CD4-positive, alpha-beta T cell treated with Interleukin-4 for 1 hour (primary cell): Measurements from ENCODE around the gene UPP1.
"Not testable (repeated sequence)": the region's sequence is repeated elsewhere in the genome, so short reads cannot be mapped to it uniquely, and the experiment has no call there.

Source experiments
- DNase-seq, 2 donors: peaks; one replicate each; pipeline ENCODE4 v3.0.0-alpha.2; 2020 to 2022

UPP1 gene

GRCh38 chr7:48112401-48113165 lies 23.5 kb downstream of the UPP1 start:
- no peak for DNase-seq

DNA sequence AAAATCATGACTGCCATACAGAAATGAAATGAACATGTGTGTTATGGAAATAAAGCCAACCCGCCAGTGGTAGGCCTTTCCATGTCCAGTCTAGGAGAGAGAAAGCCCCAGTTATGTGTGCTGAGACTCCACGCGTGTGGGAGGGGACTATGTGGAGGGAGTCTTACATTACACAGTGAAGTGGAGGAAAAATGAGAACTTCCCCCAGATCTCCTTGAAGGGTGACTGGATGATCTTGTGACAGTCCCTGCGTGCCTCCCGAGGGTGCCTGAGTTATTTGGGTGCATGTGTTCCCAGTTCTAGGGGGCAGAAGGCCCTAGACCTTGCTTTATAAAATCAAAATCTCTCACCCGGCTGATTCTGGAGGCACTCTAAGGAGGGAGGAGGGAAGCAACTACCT lies 24.2 kb downstream of the UPP1 start:
- no peak for DNase-seq

- no peak for DNase-seq
These were observed 25.1 kb downstream of the UPP1 start for GRCh38 chr7:48114115-48114514.

DNA sequence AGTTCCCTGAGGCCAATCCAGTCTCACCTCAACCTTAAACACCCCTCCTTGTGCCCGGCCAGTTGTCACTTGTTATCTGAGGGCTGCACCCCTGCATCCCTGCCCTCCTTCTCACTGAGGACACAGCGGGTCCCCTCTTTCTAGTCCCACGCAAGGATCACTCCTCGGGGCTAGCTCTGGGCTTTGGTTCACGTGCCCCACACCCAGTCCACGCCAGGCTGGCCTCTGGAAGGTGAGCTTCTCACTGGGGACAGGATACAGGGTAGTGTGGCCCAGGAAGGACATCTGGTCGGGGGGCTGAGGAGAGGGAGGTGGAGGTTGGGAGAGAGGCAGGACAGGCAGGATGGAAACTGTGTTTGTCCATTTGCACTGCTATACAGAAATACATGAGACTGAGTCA lies 25.5 kb downstream of the UPP1 start:
- no peak for DNase-seq

DNA sequence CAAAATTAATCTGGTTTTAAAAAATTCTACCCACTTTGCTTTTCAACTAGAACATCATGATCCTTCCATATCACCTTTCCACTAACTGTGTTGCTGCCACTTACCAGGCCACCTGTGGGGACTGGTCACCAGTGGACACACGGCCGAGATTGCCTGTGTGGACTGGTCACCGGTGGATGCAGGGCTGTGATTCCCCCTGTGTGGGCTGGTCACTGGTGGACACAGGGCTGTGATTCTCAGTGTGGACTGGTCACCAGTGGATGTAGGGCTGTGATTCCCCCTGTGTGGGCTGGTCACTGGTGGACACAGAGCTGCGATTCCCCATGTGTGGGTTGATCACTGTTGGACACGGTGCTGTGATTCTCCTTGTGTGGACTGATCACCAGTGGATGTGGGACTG lies 27.0 kb downstream of the UPP1 start:
- no peak for DNase-seq

DNA sequence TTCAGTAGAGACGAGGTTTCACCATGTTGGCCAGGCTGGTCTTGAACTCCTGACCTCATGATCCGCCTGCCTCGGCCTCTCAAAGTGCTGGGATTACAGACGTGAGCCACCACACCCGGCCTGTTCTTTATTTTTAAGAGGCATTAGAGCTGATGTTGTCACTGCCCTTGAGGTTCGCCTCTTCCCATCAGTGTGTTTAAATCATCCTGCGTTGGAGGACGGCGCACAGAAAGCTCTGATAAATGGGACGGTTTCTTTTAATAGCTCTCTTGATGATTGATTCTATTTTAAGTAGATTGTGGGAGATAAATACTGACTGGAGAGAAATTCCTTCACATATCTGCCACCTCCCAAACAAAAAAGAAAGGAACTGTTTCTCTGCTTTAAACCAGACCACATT lies 29.0 kb downstream of the UPP1 start:
- DNase-seq = no peak

DNA sequence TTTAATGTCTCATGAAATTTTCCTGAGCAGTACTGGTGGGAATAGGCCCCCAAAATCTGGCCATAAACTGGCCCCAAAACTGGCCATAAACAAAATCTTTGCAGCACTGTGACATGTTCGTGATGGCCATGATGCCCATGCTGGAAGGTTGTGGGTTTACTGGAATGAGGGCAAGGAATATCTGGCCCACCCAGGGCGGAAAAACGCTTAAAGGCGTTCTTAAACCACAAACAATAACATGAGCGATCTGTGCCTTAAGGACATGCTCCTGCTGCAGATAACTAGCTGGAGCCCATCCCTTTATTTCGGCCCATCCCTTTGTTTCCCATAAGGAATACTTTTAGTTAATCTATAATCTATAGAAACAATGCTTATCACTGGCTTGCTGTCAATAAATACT lies 31.5 kb downstream of the UPP1 start:
- not testable (repeated sequence) for DNase-seq

GRCh38 chr7:48126037-48126436 lies 37.0 kb downstream of the UPP1 start:
- no peak for DNase-seq

DNA sequence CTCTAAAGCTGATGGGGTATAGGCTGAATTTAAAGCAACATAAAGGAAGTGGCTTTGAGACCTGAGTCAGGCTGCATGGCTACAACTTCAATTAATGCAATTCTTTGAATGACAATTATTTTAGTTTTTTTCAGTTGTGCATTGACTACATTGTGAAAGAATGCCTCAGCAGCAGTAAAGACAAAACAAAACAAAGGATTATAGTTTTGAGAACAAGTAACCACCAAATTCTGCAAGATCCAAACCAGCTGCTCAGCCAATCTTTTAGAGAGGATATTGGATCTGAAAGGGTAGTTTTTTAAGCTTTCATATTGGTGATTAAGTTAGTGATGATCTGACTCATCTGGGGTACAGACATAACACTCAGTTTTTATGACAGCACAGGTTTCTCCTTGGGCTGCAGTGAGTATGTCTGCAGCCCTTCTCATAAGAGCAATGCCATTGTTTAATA lies 41.6 kb downstream of the UPP1 start:
- no peak for DNase-seq

GRCh38 chr7:48132792-48133191 lies 43.7 kb downstream of the UPP1 start:
- DNase-seq = no peak

DNA sequence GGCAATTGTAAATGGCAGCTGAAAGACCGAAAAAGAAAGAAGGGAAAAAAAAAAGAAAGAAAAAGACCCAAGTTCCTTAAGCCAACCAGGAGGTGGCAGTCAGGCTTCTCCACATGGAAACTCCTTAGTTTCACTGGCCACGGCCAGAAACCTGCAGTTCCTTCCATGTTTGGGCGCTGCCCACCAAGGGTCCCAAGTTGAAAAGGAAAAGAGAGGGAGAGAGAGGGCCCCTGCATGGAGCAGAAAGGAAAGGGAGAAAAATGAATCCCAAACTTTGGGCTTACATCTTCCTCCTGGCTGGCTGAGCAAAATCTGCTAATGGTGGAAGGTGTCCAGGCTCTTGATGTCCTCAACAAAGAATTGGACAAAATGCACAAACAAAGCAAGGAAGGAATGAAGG lies 50.4 kb downstream of the UPP1 start:
- no peak for DNase-seq

GRCh38 chr7:48140001-48140681 lies 51.1 kb downstream of the UPP1 start:
- DNase-seq = no peak

- no peak for DNase-seq
These were observed 52.5 kb downstream of the UPP1 start for GRCh38 chr7:48141521-48141920.

DNA sequence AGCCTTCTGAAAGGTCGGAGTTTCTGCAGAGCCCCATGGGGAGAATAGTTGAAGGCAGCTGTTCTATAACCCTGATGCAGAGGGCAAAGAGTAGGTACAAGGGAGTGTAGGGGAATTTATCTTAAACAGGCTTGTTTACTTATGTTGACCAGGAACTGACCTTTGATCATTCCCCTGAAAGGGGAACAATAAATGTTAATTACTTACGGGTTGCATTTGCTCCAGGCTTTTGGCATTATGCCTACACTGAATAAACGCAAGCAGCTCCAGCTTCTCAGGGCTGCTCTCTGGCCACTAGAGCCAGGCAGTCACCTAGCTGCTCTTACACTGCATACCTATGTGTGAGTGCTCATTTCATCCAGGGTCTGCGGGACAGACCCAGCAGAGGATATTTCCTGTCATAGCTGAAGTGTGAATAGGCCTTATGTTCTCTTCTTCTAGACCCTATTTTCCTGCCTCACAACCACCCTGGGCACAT lies 55.3 kb downstream of the UPP1 start:
- DNase-seq = no peak

- DNase-seq = no peak
These were observed 58.1 kb downstream of the UPP1 start for GRCh38 chr7:48147078-48147591.

- DNase-seq = not testable (repeated sequence)
These were observed 58.6 kb downstream of the UPP1 start for GRCh38 chr7:48147690-48148089.

DNA sequence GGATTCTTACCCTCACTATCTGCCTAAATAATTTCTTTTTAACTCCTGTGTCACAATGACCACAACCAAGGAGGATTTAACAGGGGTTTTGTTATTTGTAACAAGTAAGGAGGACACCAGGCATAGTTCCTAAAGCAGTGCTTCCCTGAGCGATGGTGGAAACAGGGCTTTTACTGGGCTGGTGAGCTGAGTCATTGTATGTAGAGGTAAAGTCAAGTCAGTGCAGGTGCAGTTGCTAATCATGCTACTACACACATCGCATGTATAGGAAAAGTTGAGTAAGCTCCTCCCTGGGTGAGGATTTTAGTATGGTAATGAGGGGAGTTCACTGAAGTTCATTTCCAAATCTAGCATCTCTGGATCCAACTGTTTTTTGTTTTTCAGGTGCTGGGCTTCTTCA lies 59.2 kb downstream of the UPP1 start:
- DNase-seq = no peak

- DNase-seq = no peak
These were observed 60.0 kb downstream of the UPP1 start for GRCh38 chr7:48149058-48149457.

- no peak for DNase-seq
These were observed 61.0 kb downstream of the UPP1 start for GRCh38 chr7:48150086-48150485.

GRCh38 chr7:48154792-48155413 lies 65.8 kb downstream of the UPP1 start:
- DNase-seq = peak; percentile 13 to 48
